Non-pigmented ciliary epithelial cell (primary cell): ENCODE results near the gene SAG.
"Not testable (repeated sequence)": the region's sequence is repeated elsewhere in the genome, so short reads cannot be mapped to it uniquely, and the experiment has no call there.

Experiments used
- DNase-seq: peaks from one replicate; pipeline ENCODE4 v3.0.0-alpha.2; 2010; ENCODE audit warnings: low read depth

The SAG gene

GRCh38 chr2:233356546-233357308, 49.1 kb downstream of the SAG start:
- no peak for DNase-seq

DNA sequence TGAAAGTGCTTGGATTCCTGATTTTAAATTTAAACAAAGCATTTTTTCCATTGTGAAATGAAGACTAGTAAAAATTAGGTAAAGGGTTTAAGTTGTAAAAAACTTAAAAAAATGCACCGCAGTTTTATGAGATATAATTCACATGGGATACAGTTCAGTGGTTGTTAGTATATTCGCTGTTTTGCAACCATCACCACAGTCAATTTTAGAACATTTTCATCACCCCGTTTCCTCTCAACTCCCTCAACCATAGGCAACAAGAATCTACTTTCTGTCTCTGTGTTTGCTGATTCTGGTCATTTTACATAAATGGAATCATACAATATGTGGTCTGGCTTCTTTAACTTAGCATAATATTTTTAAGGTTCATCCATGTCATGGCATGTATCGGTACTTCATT, 50.7 kb downstream of the SAG start:
- DNase-seq = no peak

- DNase-seq = no peak
Measured at GRCh38 chr2:233358947-233359346, 51.3 kb downstream of the SAG start.

DNA sequence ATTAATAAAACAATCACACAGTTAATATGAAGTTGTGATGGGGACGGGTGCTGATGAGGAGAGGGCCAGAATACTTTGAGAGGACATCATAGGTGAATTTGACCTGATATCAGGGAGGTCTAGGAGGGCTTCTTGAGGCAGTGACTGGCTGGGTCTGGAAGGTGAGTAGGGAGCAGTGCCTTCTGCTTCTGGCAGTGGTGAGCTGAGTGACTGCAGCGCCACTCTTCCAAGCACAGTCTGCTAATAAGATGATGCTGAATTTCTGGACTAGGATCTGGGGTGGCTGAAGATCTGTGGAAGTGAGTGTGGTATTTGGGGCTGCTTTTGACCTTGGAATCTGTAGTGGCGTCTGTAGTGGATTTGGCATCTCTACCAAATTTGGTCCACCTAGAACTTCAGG, 52.2 kb downstream of the SAG start:
- DNase-seq = no peak

GRCh38 chr2:233360771-233361176, 53.2 kb downstream of the SAG start:
- no peak for DNase-seq

- no peak for DNase-seq
Measured at GRCh38 chr2:233361297-233361696, 53.7 kb downstream of the SAG start.

GRCh38 chr2:233362742-233363141, 55.1 kb downstream of the SAG start:
- DNase-seq = no peak

GRCh38 chr2:233363744-233364235, 56.2 kb downstream of the SAG start:
- DNase-seq = no peak

DNA sequence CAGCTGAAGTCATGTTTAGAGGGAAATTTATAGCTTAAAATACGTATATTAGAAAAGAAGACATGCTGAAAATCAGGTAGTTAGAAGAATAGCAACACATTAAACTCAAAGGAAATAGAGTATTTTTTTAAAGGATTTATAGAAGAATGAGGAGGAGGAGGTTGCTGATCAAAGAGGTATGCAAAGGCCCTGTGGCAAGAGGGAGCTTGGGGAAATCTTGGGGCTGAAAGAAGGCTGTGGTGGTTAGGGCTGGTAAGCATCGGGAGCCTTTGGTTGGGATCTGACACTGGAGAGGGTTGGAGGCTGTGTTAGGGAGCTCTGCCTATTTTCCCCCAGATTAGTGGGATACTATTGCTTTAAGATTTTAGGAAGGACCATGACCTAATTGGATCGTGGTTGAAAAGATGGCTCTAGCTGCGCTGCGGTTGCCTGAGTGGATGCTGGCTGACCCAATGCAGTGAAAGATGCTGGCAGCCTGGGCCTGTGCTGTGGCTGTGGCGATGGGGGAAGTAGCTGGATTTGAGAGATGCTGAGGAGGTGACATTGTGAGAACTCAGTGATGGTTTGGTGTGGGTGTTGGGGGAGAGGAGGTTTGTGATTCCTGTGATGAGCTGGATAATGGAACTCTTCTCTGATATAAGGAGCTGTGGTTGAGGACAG, 58.4 kb downstream of the SAG start:
- no peak for DNase-seq

- no peak for DNase-seq
Measured at GRCh38 chr2:233367586-233367985, 60.0 kb downstream of the SAG start.

GRCh38 chr2:233368756-233369155, 61.1 kb downstream of the SAG start:
- no peak for DNase-seq

GRCh38 chr2:233369462-233369861, 61.8 kb downstream of the SAG start:
- DNase-seq = no peak

DNA sequence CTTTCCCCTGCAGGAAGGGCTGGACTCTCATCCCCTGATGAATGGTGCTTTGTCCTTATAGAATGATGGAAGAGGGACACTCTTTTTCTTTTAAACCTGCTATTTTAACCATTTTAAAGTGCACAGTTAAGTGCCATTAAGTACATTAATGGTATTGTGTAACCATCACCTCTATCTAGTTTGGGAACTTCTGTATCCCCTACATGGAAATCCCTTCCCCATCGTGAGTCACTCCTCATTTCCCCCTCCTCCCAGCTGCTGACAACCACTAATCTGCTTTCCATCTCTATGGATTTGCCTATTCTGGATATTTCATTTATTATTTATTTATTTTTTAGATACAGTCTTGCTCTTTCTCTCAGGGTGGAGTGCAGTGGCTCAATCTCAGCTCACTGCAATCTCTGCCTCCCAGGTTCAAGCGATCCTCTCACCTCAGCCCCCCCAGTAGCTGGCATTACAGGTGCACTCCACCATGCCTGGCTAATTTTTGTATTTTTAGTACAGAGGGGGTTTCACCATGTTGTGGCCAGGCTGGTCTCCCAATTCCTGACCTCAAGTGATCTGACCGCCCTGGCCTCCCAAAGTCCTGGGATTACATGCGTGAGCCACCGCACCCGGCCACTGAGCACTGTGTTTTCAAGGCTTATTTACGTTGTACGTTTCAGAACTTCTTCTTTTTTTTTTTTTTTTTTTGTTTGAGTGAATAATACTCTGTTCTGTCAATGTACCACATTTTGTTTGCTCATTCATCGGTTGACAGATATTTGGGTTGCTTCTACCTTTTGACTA, 62.5 kb downstream of the SAG start:
- DNase-seq = no peak

GRCh38 chr2:233371641-233372040, 64.0 kb downstream of the SAG start:
- no peak for DNase-seq

DNA sequence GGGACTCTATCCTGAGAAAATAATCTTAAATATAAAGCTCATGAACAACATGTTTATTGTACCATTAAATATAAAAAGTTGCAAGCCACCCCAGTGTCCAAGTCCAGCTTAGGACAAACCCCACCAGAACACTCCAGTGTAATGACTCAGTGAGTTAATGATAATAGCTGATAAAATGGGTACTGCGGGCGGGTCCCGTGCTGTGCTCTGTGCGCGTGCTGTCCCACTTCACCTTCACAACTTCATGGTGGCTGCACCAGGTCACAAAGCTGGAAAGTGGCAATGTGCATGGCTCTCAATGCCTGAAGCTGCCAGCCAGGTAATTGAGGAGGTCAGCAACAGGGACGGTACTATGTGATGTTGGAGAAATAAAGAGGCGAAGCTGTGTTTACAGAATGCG, 65.2 kb downstream of the SAG start:
- no peak for DNase-seq

GRCh38 chr2:233373316-233373715, 65.7 kb downstream of the SAG start:
- DNase-seq = no peak

GRCh38 chr2:233374776-233375175, 67.2 kb downstream of the SAG start:
- DNase-seq = not testable (repeated sequence)

DNA sequence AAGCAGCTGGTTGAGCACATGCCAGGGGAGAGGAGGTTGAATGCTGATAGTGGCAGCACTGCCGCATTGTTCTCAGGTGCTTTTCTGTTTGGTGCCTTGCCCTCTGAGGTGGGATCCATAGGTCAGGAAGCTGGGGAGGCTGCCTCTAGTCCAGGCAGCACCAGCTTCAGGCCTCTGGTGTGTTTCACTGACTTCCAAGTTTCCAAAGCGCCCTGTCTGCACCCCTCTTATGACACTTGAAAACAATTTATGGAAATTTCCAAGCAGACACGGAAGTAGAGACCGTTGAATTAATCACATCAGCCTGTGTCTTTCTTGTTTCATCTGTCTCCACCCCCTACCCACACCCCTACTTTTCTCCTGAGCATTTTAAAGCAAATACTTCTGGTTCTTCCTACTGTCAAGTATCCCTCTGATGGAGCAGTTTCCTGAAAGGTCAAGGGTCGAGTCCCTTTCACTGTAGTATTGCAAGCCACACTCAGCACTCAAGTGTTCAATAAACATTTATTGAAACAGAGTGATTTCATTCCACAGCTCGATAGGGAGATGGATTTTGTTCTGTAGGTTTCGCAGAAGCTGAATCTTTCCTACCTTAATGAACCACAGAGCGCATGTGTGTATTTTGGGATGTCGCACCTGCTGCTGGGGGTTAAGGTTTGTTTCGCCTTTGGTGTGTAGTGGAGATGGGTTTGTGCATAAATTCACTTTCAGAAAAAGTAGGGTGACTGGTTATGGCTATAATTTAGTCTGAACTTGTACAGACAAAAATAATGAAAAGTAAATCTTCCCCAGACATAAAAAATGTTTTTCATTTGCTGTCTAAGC, 68.1 kb downstream of the SAG start:
- DNase-seq = no peak

DNA sequence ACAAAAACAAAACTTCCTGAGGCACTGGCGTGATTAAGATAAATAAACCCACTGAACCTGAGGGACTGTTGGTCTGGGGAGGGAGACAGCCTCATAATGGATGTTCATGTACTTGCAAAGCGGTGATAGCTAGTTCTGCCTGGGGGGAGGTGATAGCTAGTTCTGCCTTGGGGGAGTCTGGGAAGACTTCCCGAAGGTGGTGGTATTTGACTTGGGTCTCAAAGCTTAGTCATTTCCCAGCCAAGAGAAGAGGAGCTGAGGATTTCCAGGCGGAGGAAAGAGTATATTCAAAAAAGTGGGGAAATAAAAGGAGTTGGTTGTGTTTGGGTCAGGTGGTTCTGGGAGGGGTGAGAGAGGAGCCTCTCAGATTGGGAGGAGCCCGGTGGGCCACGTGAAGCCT, 71.4 kb downstream of the SAG start:
- DNase-seq = no peak

- no peak for DNase-seq
Measured at GRCh38 chr2:233379441-233379840, 71.8 kb downstream of the SAG start.

DNA sequence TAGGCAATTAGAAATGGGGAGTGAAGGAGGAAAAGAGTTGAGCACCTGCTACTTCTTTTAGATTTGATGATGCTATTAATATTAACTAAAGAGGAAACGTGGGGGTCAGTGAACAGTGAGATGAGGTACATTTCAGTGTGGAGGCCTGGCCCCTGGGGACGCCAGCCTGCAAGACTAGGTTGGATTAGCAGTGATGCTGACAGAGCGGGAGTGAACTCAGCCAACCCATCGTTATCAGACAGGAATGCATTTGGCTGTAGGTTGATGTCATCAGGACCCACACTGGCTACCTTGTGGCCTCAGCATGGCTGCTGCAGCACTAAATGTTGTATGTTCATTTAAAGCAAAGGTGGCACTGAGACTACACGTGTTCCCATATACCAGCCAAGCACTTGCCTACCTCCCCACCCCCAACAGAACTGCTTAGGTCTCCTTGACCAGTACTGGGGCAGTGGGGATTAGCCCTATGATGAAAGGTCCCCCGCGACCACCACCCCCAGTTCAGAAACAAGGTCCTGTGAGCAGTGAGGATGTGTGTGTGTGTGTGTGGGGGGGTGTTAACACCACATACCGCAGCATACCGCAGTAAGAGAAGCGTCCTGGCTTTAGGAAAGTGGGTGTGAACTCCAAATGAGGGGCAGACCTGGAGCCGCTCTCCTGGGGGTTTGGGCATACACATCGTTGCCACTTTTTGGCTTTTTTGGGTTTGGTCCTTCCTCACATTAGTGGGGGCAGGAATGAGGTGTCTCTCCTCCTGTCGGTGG, 72.7 kb downstream of the SAG start:
- no peak for DNase-seq
